Subcutaneous abdominal adipose tissue (tissue), 5 donors: ENCODE data around the gene TMED1.

Experiments used
- H3K27ac ChIP-seq: one replicate; pipeline ENCODE4 v1.7.0; 2013; ENCODE audit warnings: low read depth, mild to moderate bottlenecking, inconsistent platforms, low read length, moderate library complexity
- H3K27me3 ChIP-seq, 5 donors: one replicate each; pipeline ENCODE4 v1.7.0; 2013; ENCODE audit warnings: low read length in 5 of 5, inconsistent platforms in 1 of 5; ENCODE audit not compliant: control insufficient read depth in 5 of 5, insufficient read depth in 4 of 5
- H3K36me3 ChIP-seq, 5 donors: one replicate each; pipeline ENCODE4 v1.7.0; 2013; ENCODE audit warnings: low read length in 5 of 5; ENCODE audit not compliant: control insufficient read depth in 5 of 5, insufficient read depth in 5 of 5
- H3K4me1 ChIP-seq, 5 donors: one replicate each; pipeline ENCODE4 v1.7.0; 2013; ENCODE audit warnings: low read length in 5 of 5, mild to moderate bottlenecking in 3 of 5, moderate library complexity in 1 of 5; ENCODE audit not compliant: control insufficient read depth in 5 of 5, insufficient read depth in 5 of 5
- H3K4me3 ChIP-seq, 5 donors: one replicate each; pipeline ENCODE4 v1.7.0; 2013; ENCODE audit warnings: low read length in 5 of 5, low read depth in 1 of 5
- H3K9ac ChIP-seq, 5 donors: one replicate each; pipeline ENCODE4 v1.7.0; 2013; ENCODE audit warnings: low read length in 5 of 5, mild to moderate bottlenecking in 4 of 5, moderate library complexity in 3 of 5
- H3K9me3 ChIP-seq, 5 donors: one replicate each; pipeline ENCODE4 v1.7.0; 2013; ENCODE audit warnings: low read length in 5 of 5; ENCODE audit not compliant: control insufficient read depth in 5 of 5
- donor health status: healthy.
- donor health status: healthy.
- donor health status: healthy.
- donor health status: healthy.
- donor health status: healthy.

TMED1 gene

GRCh38 chr19:10797541-10798256 is 38.3 kb downstream of the TMED1 start:
- Histone ChIP-seq H3K9ac (no peak overlapping the region), H3K27ac (no peak overlapping the region), H3K27me3 (no peaks in the 10 kb centered on the region), H3K4me1 (peaks cover 0 to 3% (median 0%) of the 10 kb centered on the region in 5 donors), H3K36me3 (peaks cover 0 to 96% (median 89%) of the 10 kb centered on the region in 5 donors), H3K4me3 (no peak overlapping the region), H3K9me3 (no peaks in the 10 kb centered on the region)

- Histone ChIP-seq H3K4me1 (peaks cover 0 to 3% (median 0%) of the 10 kb centered on the region in 5 donors), H3K27me3 (no peaks in the 10 kb centered on the region), H3K9me3 (no peaks in the 10 kb centered on the region), H3K27ac (no peak overlapping the region), H3K4me3 (no peak overlapping the region), H3K36me3 (peaks cover 0 to 95% (median 85%) of the 10 kb centered on the region in 5 donors), H3K9ac (no peak overlapping the region)
These were observed 38.9 kb downstream of the TMED1 start for GRCh38 chr19:10797078-10797477.

- H3K4me3 ChIP-seq = no peak overlapping the region
- H3K27ac ChIP-seq = no peak overlapping the region
- peaks cover 0 to 96% (median 85%) of the 10 kb centered on the region in 5 donors for H3K36me3 ChIP-seq
- H3K27me3 ChIP-seq = no peaks in the 10 kb centered on the region
- H3K9ac ChIP-seq = no peak overlapping the region
- no peaks in the 10 kb centered on the region for H3K9me3 ChIP-seq
- peaks cover 0 to 3% (median 0%) of the 10 kb centered on the region in 5 donors for H3K4me1 ChIP-seq
These were observed 39.4 kb downstream of the TMED1 start for GRCh38 chr19:10796653-10797052.

GRCh38 chr19:10789866-10790265 is 46.1 kb downstream of the TMED1 start:
- Histone ChIP-seq H3K9ac (no peak overlapping the region), H3K27me3 (no peaks in the 10 kb centered on the region), H3K36me3 (peaks cover 0 to 93% (median 71%) of the 10 kb centered on the region in 5 donors), H3K9me3 (no peaks in the 10 kb centered on the region), H3K27ac (no peak overlapping the region), H3K4me1 (no peaks in the 10 kb centered on the region), H3K4me3 (no peak overlapping the region)

- peaks cover 0 to 9% (median 3%) of the 10 kb centered on the region in 5 donors for H3K4me1 ChIP-seq
- H3K9ac ChIP-seq = no peak overlapping the region
- H3K27me3 ChIP-seq = no peaks in the 10 kb centered on the region
- H3K9me3 ChIP-seq = no peaks in the 10 kb centered on the region
- no peak overlapping the region for H3K4me3 ChIP-seq
- no peak overlapping the region for H3K27ac ChIP-seq
- peaks cover 0 to 91% (median 65%) of the 10 kb centered on the region in 5 donors for H3K36me3 ChIP-seq
These were observed 47.9 kb downstream of the TMED1 start for GRCh38 chr19:10788146-10788545.

GRCh38 chr19:10784257-10784656 is 51.8 kb downstream of the TMED1 start:
- no peaks in the 10 kb centered on the region for H3K27me3 ChIP-seq
- no peak overlapping the region for H3K27ac ChIP-seq
- peak overlapping the region in 1 of 5 donors; percentile 39 for H3K9ac ChIP-seq
- H3K4me1 ChIP-seq = peaks cover 2 to 29% (median 18%) of the 10 kb centered on the region in 5 donors
- H3K4me3 ChIP-seq = no peak overlapping the region
- peaks cover 2 to 83% (median 73%) of the 10 kb centered on the region in 5 donors for H3K36me3 ChIP-seq
- H3K9me3 ChIP-seq = no peaks in the 10 kb centered on the region

- no peaks in the 10 kb centered on the region for H3K9me3 ChIP-seq
- H3K27me3 ChIP-seq = no peaks in the 10 kb centered on the region
- peaks cover 2 to 76% (median 69%) of the 10 kb centered on the region in 5 donors for H3K36me3 ChIP-seq
- peaks cover 2 to 29% (median 20%) of the 10 kb centered on the region in 5 donors for H3K4me1 ChIP-seq
- no peak overlapping the region for H3K4me3 ChIP-seq
- H3K9ac ChIP-seq = no peak overlapping the region
- no peak overlapping the region for H3K27ac ChIP-seq
These were observed 53.2 kb downstream of the TMED1 start for GRCh38 chr19:10782795-10783194.
